Ascending aorta (tissue), 2 donors: Measurements from ENCODE around the gene USP22. TPM values are rescaled to one million over a fixed set of nuclear protein-coding genes. Genes with fewer than 3 reads are reported as not detected.

ENCODE experiments used
- DNase-seq, 2 donors: peaks; one replicate each; pipeline ENCODE4 v3.0.0-alpha.2; 2019; ENCODE audit warnings: low spot score in 2 of 2
- H3K27ac ChIP-seq, 2 donors: fragments of 200-600 bp; sonication (generic); one replicate each; pipeline ENCODE4 v1.5.1; 2016 to 2017; ENCODE audit warnings: mild to moderate bottlenecking in 1 of 2
- H3K27me3 ChIP-seq: fragments of 200-600 bp; sonication (generic); one replicate; pipeline ENCODE4 v1.5.1; 2017
- H3K36me3 ChIP-seq, 2 donors: fragments of 200-600 bp; sonication (generic); one replicate each; pipeline ENCODE4 v1.5.1; 2016
- H3K4me1 ChIP-seq, 2 donors: fragments of 200-600 bp; sonication (generic); one replicate each; pipeline ENCODE4 v1.5.1; 2016 to 2017; ENCODE audit warnings: mild to moderate bottlenecking in 1 of 2
- H3K4me3 ChIP-seq, 2 donors: fragments of 200-600 bp; sonication (generic); one replicate each; pipeline ENCODE4 v1.5.1; 2016 to 2017; ENCODE audit warnings: mild to moderate bottlenecking in 1 of 2
- H3K9me3 ChIP-seq, 2 donors: fragments of 200-600 bp; sonication (generic); one replicate each; pipeline ENCODE4 v1.5.1; 2016
- CTCF ChIP-seq, 3 experiments: fragments of 200-600 bp in 2 of 3; fragments of 450-650 bp in 1 of 3; sonication (generic) in 2 of 3; IDR thresholded peaks; one replicate each; pipeline ENCODE4 v1.5.1; 2016 to 2019; ENCODE audit warnings: antibody characterized with exemption in 3 of 3, mild to moderate bottlenecking in 1 of 3, moderate library complexity in 1 of 3
- intact Hi-C: fragments of 100-400 bp; cut with DNase I; formaldehyde crosslinking; loops from one replicate; pipeline ENCODE4 v1.15.1; 2023
- total RNA-seq: library from RNA; depleted of rRNA; stranded (reverse); fragments of >200 nt; gene quantifications from one replicate; pipeline ENCODE4 v1.1.0, GENCODE V29; 2016

Gene USP22
- total RNA-seq, 1 donor from 2014 or later: 170 TPM

- Histone ChIP-seq H3K9me3 (no peaks in the 10 kb centered on the region), H3K27me3 (no peaks in the 10 kb centered on the region), H3K27ac (peak overlapping the region in 1 of 2 donors; percentile 15), H3K4me1 (peaks cover 21 to 72% of the 10 kb centered on the region in 2 donors), H3K4me3 (no peak overlapping the region), H3K36me3 (peaks cover 0 to 5% of the 10 kb centered on the region in 2 donors)
- intact Hi-C loops: no loop called here
- no peak for TF ChIP-seq CTCF (IDR thresholded peaks at IDR 0.05)
- DNase-seq: no peak
Observed at GRCh38 chr17:21036361-21036881, 6.4 kb downstream of the USP22 start.

GRCh38 chr17:21035406-21035805, 7.4 kb downstream of the USP22 start:
- TF ChIP-seq CTCF (IDR thresholded peaks at IDR 0.05): no peak
- Histone ChIP-seq H3K27ac (peak overlapping the region in 1 of 2 donors; percentile 73), H3K4me3 (no peak overlapping the region), H3K9me3 (no peaks in the 10 kb centered on the region), H3K27me3 (no peaks in the 10 kb centered on the region), H3K4me1 (peaks cover 21 to 74% of the 10 kb centered on the region in 2 donors), H3K36me3 (peaks cover 0 to 5% of the 10 kb centered on the region in 2 donors)
- intact Hi-C loops: no loop called here
- no peak for DNase-seq

GRCh38 chr17:21034340-21035235, 8.2 kb downstream of the USP22 start:
- no peaks in the 10 kb centered on the region for H3K27me3 ChIP-seq
- DNase-seq: no peak
- intact Hi-C loops: no loop called here
- no peaks in the 10 kb centered on the region for H3K9me3 ChIP-seq
- H3K4me1 ChIP-seq: peaks cover 19 to 71% of the 10 kb centered on the region in 2 donors
- H3K27ac ChIP-seq: peak overlapping the region in 1 of 2 donors; percentile 73
- no peak for TF ChIP-seq CTCF (IDR thresholded peaks at IDR 0.05)
- peaks cover 0 to 5% of the 10 kb centered on the region in 2 donors for H3K36me3 ChIP-seq
- H3K4me3 ChIP-seq: peak overlapping the region; percentile 25 to 45

GRCh38 chr17:21033350-21033749, 9.5 kb downstream of the USP22 start:
- Histone ChIP-seq H3K27ac (peak overlapping the region in 1 of 2 donors; percentile 73), H3K4me3 (peak overlapping the region in 1 of 2 donors; percentile 45), H3K36me3 (peaks cover 0 to 5% of the 10 kb centered on the region in 2 donors), H3K9me3 (no peaks in the 10 kb centered on the region), H3K27me3 (no peaks in the 10 kb centered on the region), H3K4me1 (peaks cover 17 to 66% of the 10 kb centered on the region in 2 donors)
- no peak for TF ChIP-seq CTCF (IDR thresholded peaks at IDR 0.05)
- intact Hi-C loops: no loop called here
- DNase-seq: no peak

GRCh38 chr17:21031756-21032396, 10.9 kb downstream of the USP22 start:
- H3K4me3 ChIP-seq: no peak overlapping the region
- no peak overlapping the region for H3K27ac ChIP-seq
- intact Hi-C loops: no loop called here
- H3K36me3 ChIP-seq: peaks cover 12 to 16% of the 10 kb centered on the region in 2 donors
- no peak for TF ChIP-seq CTCF (IDR thresholded peaks at IDR 0.05)
- no peaks in the 10 kb centered on the region for H3K9me3 ChIP-seq
- H3K27me3 ChIP-seq: no peaks in the 10 kb centered on the region
- DNase-seq: no peak
- peaks cover 17 to 54% of the 10 kb centered on the region in 2 donors for H3K4me1 ChIP-seq
